ENCODE results near the gene CHMP6.
A peak's percentile ranks its signal among the peaks of the same experiment; 100 is the strongest.

CHMP6 gene

GRCh38 chr17:81032641-81033480 is 41.2 kb downstream of the CHMP6 start:
- DNase-seq: no peak

- peak; percentile 68 for DNase-seq
Observed at GRCh38 chr17:81033535-81034167, 42.0 kb downstream of the CHMP6 start.

GRCh38 chr17:81034168-81034777 is 42.6 kb downstream of the CHMP6 start:
- DNase-seq: peak; percentile 18

- DNase-seq: peak; percentile 94
Observed at GRCh38 chr17:81034779-81035520, 43.3 kb downstream of the CHMP6 start, which contains the start of gene BAIAP2. Gene BAIAP2, plus strand, starts transcription at chr17:81035151. Its CDS starts 104 bp downstream, at chr17:81035255.

GRCh38 chr17:81035521-81036196 is 44.0 kb downstream of the CHMP6 start:
- DNase-seq: peak; percentile 26

GRCh38 chr17:81036197-81036941 is 44.7 kb downstream of the CHMP6 start:
- DNase-seq: peak; percentile 51

- no peak for DNase-seq
Observed at GRCh38 chr17:81037026-81037797, 45.6 kb downstream of the CHMP6 start.

- no peak for DNase-seq
Observed at GRCh38 chr17:81037798-81038733, 46.4 kb downstream of the CHMP6 start.

GRCh38 chr17:81039096-81039495 is 47.5 kb downstream of the CHMP6 start:
- DNase-seq: no peak

- no peak for DNase-seq
Observed at GRCh38 chr17:81039854-81040758, 48.5 kb downstream of the CHMP6 start.

- DNase-seq: peak; percentile 23
Observed at GRCh38 chr17:81040791-81041337, 49.2 kb downstream of the CHMP6 start.

GRCh38 chr17:81042606-81043005 is 51.0 kb downstream of the CHMP6 start:
- DNase-seq: no peak

- no peak for DNase-seq
Observed at GRCh38 chr17:81043319-81043724, 51.7 kb downstream of the CHMP6 start.

- no peak for DNase-seq
Observed at GRCh38 chr17:81043725-81044427, 52.2 kb downstream of the CHMP6 start.

GRCh38 chr17:81044428-81044763 is 52.8 kb downstream of the CHMP6 start:
- DNase-seq: no peak

GRCh38 chr17:81044764-81045589 is 53.3 kb downstream of the CHMP6 start:
- DNase-seq: no peak

GRCh38 chr17:81045590-81046095 is 54.0 kb downstream of the CHMP6 start:
- DNase-seq: no peak

All from inflammatory macrophage treated with lipopolysaccharide for 4 hours (primary cell).